ENCODE measurements around the gene VAMP8. TPM values are rescaled to one million over a fixed set of nuclear protein-coding genes. Genes with fewer than 3 reads are reported as not detected.
A peak's percentile ranks its signal among the peaks of the same experiment; 100 is the strongest.

Gene VAMP8
- total RNA-seq, 1 experiment from 2014 or later: 52.0 TPM

DNA sequence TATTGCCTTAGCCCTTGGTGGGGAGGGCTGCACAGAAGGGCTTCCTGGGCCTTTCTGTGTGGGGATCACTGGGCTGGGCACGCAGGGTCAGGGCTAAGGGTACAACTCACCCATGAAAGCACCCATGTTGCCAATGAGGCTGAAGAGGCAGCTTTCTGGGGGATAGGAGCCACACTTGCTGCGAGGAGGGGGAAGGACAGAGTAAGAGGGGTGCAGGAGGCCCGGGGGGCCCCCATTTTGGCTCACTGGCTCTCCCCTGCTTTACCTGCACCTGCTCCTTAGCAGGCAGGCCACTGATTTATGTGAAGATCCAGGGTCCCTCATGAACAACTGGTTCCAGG, 22.8 kb downstream of the VAMP8 start:
- CTCF ChIA-PET: no interaction called here
- ATAC-seq (no peak), DNase-seq (ENCODE audit: low spot score) (no peak)
- H3K36me3 Mint-ChIP-seq: peaks cover 16% of the 10 kb centered on the region
- TF ChIP-seq ZSCAN18 (CRISPR knock-in tag; IDR thresholded peaks at IDR 0.05): no peak
- TF ChIP-seq TCF7 (CRISPR knock-in tag; IDR thresholded peaks at IDR 0.05; ENCODE audit: low read depth): no peak
- TF ChIP-seq ATF2 (CRISPR knock-in tag; IDR thresholded peaks at IDR 0.05; ENCODE audit: borderline replicate concordance, low read depth): no peak
- no peak for TF ChIP-seq NR3C1 (CRISPR knock-in tag; conservative IDR thresholded peaks at IDR 0.05; ENCODE audit: low read depth)
- TF ChIP-seq, protein P1, sequence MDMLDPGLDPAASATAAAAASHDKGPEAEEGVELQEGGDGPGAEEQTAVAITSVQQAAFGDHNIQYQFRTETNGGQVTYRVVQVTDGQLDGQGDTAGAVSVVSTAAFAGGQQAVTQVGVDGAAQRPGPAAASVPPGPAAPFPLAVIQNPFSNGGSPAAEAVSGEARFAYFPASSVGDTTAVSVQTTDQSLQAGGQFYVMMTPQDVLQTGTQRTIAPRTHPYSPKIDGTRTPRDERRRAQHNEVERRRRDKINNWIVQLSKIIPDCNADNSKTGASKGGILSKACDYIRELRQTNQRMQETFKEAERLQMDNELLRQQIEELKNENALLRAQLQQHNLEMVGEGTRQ (CRISPR knock-in tag; IDR thresholded peaks at IDR 0.05): no peak
- no peak for TF ChIP-seq ZNF281 (CRISPR knock-in tag; IDR thresholded peaks at IDR 0.05)
- TF ChIP-seq SP1 (CRISPR knock-in tag; conservative IDR thresholded peaks at IDR 0.05): no peak
- no peak for TF ChIP-seq JAZF1 (CRISPR knock-in tag; IDR thresholded peaks at IDR 0.05)
- TF ChIP-seq, protein P2, sequence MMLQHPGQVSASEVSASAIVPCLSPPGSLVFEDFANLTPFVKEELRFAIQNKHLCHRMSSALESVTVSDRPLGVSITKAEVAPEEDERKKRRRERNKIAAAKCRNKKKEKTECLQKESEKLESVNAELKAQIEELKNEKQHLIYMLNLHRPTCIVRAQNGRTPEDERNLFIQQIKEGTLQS (CRISPR knock-in tag; conservative IDR thresholded peaks at IDR 0.05): no peak
- TF ChIP-seq, protein P3, sequence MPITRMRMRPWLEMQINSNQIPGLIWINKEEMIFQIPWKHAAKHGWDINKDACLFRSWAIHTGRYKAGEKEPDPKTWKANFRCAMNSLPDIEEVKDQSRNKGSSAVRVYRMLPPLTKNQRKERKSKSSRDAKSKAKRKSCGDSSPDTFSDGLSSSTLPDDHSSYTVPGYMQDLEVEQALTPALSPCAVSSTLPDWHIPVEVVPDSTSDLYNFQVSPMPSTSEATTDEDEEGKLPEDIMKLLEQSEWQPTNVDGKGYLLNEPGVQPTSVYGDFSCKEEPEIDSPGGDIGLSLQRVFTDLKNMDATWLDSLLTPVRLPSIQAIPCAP (CRISPR knock-in tag; IDR thresholded peaks at IDR 0.05): no peak
- no peak for TF ChIP-seq HMGXB4 (CRISPR knock-in tag; IDR thresholded peaks at IDR 0.05)
- no peak for TF ChIP-seq GTF2I (CRISPR knock-in tag; conservative IDR thresholded peaks at IDR 0.05)
- no peak for TF ChIP-seq CREM (CRISPR knock-in tag; IDR thresholded peaks at IDR 0.05)
- no peak for TF ChIP-seq FOXK1 (CRISPR knock-in tag; IDR thresholded peaks at IDR 0.05)
- TF ChIP-seq FOXP4 (CRISPR knock-in tag; IDR thresholded peaks at IDR 0.05): no peak
- no peak for TF ChIP-seq ETV6 (CRISPR knock-in tag; IDR thresholded peaks at IDR 0.05)
- TF ChIP-seq KAT7 (CRISPR knock-in tag; IDR thresholded peaks at IDR 0.05; ENCODE audit: borderline replicate concordance): no peak
- TF ChIP-seq E2F1 (CRISPR knock-in tag; IDR thresholded peaks at IDR 0.05): no peak
- H3K4me1 Mint-ChIP-seq: peaks cover 17% of the 10 kb centered on the region
- H3K27ac Mint-ChIP-seq: no peak overlapping the region
- no peaks in the 10 kb centered on the region for H3K9me3 Mint-ChIP-seq
- H3K27me3 Mint-ChIP-seq (ENCODE audit: low read depth): no peaks in the 10 kb centered on the region
- POLR2A ChIA-PET: interaction anchor here (1.1 kb wide), 1 partner anchor 10 kb away, joined by 3 read pairs; no protein-coding TSS in a partner anchor
- 0 out of 2 replicates have a peak overlapping the region, but pooled peaks have one; percentile 86 for H3K4me3 Mint-ChIP-seq
